Tibial nerve (tissue), 4 donors: Measurements from ENCODE around the gene ECD. TPM values are rescaled to one million over a fixed set of nuclear protein-coding genes. Genes with fewer than 3 reads are reported as not detected.

Source experiments
- DNase-seq, 2 donors: peaks; one replicate each; pipeline ENCODE4 v3.0.0-alpha.2; 2019; ENCODE audit warnings: low spot score in 2 of 2
- H3K27ac ChIP-seq, 4 donors: fragments of 200-600 bp; sonication (generic) in 3 of 4; one replicate each; pipeline ENCODE4 v1.5.1; 2017 to 2019; ENCODE audit warnings: mild to moderate bottlenecking in 1 of 4
- H3K27me3 ChIP-seq, 2 donors: fragments of 200-600 bp; sonication (generic) in 1 of 2; one replicate each; pipeline versions ENCODE4 v1.5.1 to v1.6.0; 2017 to 2019
- H3K36me3 ChIP-seq, 3 donors: fragments of 200-600 bp; sonication (generic); one replicate each; pipeline ENCODE4 v1.5.1; 2018 to 2019
- H3K4me1 ChIP-seq, 4 donors: fragments of 200-600 bp; sonication (generic) in 3 of 4; one replicate each; pipeline ENCODE4 v1.5.1; 2017 to 2019
- H3K4me3 ChIP-seq, 4 donors: fragments of 200-600 bp; sonication (generic) in 3 of 4; one replicate each; pipeline ENCODE4 v1.5.1; 2017 to 2019; ENCODE audit warnings: mild to moderate bottlenecking in 1 of 4, moderate library complexity in 1 of 4
- H3K9me3 ChIP-seq, 4 donors: fragments of 200-600 bp; sonication (generic) in 3 of 4; one replicate each; pipeline ENCODE4 v1.5.1; 2017 to 2019
- EP300 ChIP-seq, 2 donors: sonication (generic); formaldehyde crosslinking; IDR thresholded peaks; one replicate each; pipeline ENCODE4 v1.6.1; 2017; ENCODE audit warnings: antibody characterized with exemption in 2 of 2, mild to moderate bottlenecking in 1 of 2
- POLR2A ChIP-seq, 2 donors: fragments of 450-650 bp; IDR thresholded peaks; one replicate each; pipeline ENCODE4 v1.6.1; 2017; ENCODE audit warnings: antibody characterized with exemption in 2 of 2, mild to moderate bottlenecking in 2 of 2, moderate library complexity in 2 of 2
- WGBS, 2 donors: methylation state at CpG; one replicate each; pipeline ENCODE4 v1.1.5; 2018; 5-methylcytosine and 5-hydroxymethylcytosine counted together
- total RNA-seq, 4 donors: library from RNA; depleted of rRNA; stranded (reverse); fragments of >200 nt; gene quantifications; one replicate each; pipeline ENCODE4 v1.1.0, GENCODE V29; 2016
- TF ChIP-seq, protein P1 (sequence below), 5 experiments: fragments of 200-600 bp in 3 of 5; fragments of 450-650 bp in 2 of 5; sonication (generic) in 3 of 5; IDR thresholded peaks; one replicate each; pipeline ENCODE4 v1.5.1; 2016 to 2019; ENCODE audit warnings: antibody characterized with exemption in 5 of 5, mild to moderate bottlenecking in 3 of 5, moderate library complexity in 2 of 5

ECD gene
- total RNA-seq, 4 donors from 2014 or later, result 28.2 to 40.8 (median 29.7) TPM

- WGBS, 2 donors, result 97 to 98% methylated on average over 2 of the region's 2 CpGs
- no peak for DNase-seq
- Histone ChIP-seq H3K9me3 (no peaks in the 10 kb centered on the region), H3K4me3 (no peak overlapping the region), H3K27ac (no peak overlapping the region), H3K27me3 (no peaks in the 10 kb centered on the region), H3K36me3 (peaks cover 0 to 37% (median 3%) of the 10 kb centered on the region in 3 donors), H3K4me1 (peaks cover 0 to 49% (median 4%) of the 10 kb centered on the region in 4 donors)
- TF ChIP-seq POLR2A (IDR thresholded peaks at IDR 0.05) (no peak), EP300 (IDR thresholded peaks at IDR 0.05) (no peak)
- TF ChIP-seq, protein P1, sequence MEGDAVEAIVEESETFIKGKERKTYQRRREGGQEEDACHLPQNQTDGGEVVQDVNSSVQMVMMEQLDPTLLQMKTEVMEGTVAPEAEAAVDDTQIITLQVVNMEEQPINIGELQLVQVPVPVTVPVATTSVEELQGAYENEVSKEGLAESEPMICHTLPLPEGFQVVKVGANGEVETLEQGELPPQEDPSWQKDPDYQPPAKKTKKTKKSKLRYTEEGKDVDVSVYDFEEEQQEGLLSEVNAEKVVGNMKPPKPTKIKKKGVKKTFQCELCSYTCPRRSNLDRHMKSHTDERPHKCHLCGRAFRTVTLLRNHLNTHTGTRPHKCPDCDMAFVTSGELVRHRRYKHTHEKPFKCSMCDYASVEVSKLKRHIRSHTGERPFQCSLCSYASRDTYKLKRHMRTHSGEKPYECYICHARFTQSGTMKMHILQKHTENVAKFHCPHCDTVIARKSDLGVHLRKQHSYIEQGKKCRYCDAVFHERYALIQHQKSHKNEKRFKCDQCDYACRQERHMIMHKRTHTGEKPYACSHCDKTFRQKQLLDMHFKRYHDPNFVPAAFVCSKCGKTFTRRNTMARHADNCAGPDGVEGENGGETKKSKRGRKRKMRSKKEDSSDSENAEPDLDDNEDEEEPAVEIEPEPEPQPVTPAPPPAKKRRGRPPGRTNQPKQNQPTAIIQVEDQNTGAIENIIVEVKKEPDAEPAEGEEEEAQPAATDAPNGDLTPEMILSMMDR (IDR thresholded peaks at IDR 0.05), result no peak
Measured at GRCh38 chr10:73163096-73163495, 4.7 kb downstream of the ECD start.

DNA sequence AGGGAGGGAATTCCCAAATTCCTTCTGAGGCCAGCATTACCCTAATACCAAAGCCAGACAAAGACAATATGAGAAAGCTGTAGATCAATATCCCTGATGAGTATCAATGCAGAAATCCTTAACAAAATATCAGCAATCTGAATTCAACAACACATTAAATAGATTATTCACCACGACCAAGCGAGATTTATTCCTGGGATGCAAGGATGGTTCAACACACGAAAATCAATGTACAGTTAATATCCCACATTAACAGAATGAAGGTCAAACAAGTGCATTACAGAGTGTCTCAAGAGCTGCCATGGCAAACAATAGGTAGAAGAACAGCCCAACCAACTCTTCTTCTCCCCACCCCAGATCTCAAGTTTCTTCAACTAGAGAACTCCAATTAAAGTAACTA is 6.1 kb downstream of the ECD start:
- Histone ChIP-seq H3K27ac (no peak overlapping the region), H3K4me3 (no peak overlapping the region), H3K4me1 (peaks cover 0 to 41% (median under 1%) of the 10 kb centered on the region in 4 donors), H3K27me3 (no peaks in the 10 kb centered on the region), H3K9me3 (no peaks in the 10 kb centered on the region), H3K36me3 (peaks cover 0 to 51% (median 3%) of the 10 kb centered on the region in 3 donors)
- DNase-seq, result no peak
- TF ChIP-seq, protein P1 (IDR thresholded peaks at IDR 0.05), result no peak
- no peak for TF ChIP-seq POLR2A (IDR thresholded peaks at IDR 0.05)
- no peak for TF ChIP-seq EP300 (IDR thresholded peaks at IDR 0.05)
- WGBS, 2 donors, result 93 to 97% methylated on average over 3 of the region's 3 CpGs

DNA sequence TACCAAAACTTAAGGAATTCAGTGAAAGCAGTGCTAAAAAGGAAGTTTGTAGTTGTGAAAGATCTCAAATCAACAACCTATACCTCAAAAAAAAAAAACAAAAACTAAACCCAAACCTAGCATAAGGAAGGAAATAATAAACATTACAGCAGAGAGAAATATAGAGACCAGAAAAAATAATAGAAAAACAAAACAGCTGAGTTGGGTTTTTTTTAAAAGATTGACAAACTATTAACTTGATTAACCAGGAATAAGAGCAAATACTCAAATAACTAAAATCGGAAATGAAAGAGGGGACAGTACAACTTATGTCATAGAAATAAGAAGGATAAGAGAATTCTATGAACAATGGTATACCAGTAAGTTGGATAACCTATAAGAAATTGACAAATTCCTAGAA is 6.7 kb downstream of the ECD start:
- no peak overlapping the region for H3K27ac ChIP-seq
- no peak for DNase-seq
- H3K36me3 ChIP-seq, result peaks cover 0 to 57% (median 3%) of the 10 kb centered on the region in 3 donors
- peaks cover 0 to 35% (median 0%) of the 10 kb centered on the region in 4 donors for H3K4me1 ChIP-seq
- H3K27me3 ChIP-seq, result no peaks in the 10 kb centered on the region
- WGBS, 2 donors, result 94 to 95% methylated on average over 1 of the region's 1 CpG
- no peak overlapping the region for H3K4me3 ChIP-seq
- TF ChIP-seq, protein P1 (IDR thresholded peaks at IDR 0.05), result no peak
- TF ChIP-seq EP300 (IDR thresholded peaks at IDR 0.05) (no peak), POLR2A (IDR thresholded peaks at IDR 0.05) (no peak)
- no peaks in the 10 kb centered on the region for H3K9me3 ChIP-seq

DNA sequence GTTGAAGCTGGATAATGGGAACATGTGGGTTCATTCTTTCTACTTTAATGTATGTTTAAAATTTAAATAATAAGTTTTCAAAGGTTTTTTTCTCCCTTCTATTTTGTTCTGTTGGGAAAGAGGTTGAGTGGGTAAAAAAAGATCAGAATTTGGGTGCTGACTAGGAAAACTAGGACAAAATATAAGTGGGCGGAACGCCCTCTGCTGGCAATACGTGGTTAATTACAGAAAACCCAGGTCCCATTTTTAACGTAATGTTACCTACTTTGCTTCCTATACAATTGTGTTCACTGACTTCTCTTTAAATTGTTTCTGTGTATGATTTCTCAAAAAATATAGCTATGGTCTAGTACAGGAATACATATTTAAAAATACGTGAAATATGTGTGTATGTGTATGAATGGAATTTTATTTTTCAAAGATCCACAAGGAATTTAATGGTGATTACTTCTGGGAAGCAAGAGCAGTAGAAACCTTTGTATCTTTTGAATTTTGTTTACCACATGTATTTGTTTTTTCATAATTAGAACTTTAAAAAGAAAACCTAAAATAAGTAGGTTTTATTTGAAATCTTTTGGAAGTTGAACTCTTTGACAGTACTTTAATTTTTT is 8.7 kb downstream of the ECD start:
- DNase-seq, result peak; percentile 40 to 63
- 5 to 6% methylated on average over 5 of the region's 5 CpGs for WGBS, 2 donors
- no peak overlapping the region for H3K4me3 ChIP-seq
- H3K9me3 ChIP-seq, result no peaks in the 10 kb centered on the region
- H3K36me3 ChIP-seq, result peaks cover 2 to 76% (median 3%) of the 10 kb centered on the region in 3 donors
- no peaks in the 10 kb centered on the region for H3K27me3 ChIP-seq
- H3K4me1 ChIP-seq, result peaks cover 0 to 27% (median 0%) of the 10 kb centered on the region in 4 donors
- TF ChIP-seq POLR2A (IDR thresholded peaks at IDR 0.05) (no peak), EP300 (IDR thresholded peaks at IDR 0.05) (no peak)
- TF ChIP-seq, protein P1 (IDR thresholded peaks at IDR 0.05), result peak; percentile 63 to 78 (median 74)
- H3K27ac ChIP-seq, result no peak overlapping the region

GRCh38 chr10:73156054-73156453 is 11.8 kb downstream of the ECD start:
- peaks cover 6 to 83% (median 14%) of the 10 kb centered on the region in 3 donors for H3K36me3 ChIP-seq
- peaks cover 0 to 4% (median 0%) of the 10 kb centered on the region in 4 donors for H3K4me1 ChIP-seq
- H3K27me3 ChIP-seq, result no peaks in the 10 kb centered on the region
- 79 to 89% methylated on average over 3 of the region's 3 CpGs for WGBS, 2 donors
- H3K27ac ChIP-seq, result no peak overlapping the region
- H3K4me3 ChIP-seq, result no peak overlapping the region
- no peaks in the 10 kb centered on the region for H3K9me3 ChIP-seq
- no peak for DNase-seq
- TF ChIP-seq POLR2A (IDR thresholded peaks at IDR 0.05) (no peak), EP300 (IDR thresholded peaks at IDR 0.05) (no peak)
- TF ChIP-seq, protein P1 (IDR thresholded peaks at IDR 0.05), result no peak
